ENCODE data around the gene TRIM41.
"Not testable (repeated sequence)": the region's sequence is repeated elsewhere in the genome, so short reads cannot be mapped to it uniquely, and the experiment has no call there.

The TRIM41 gene

GRCh38 chr5:181280251-181280762 is 57.2 kb downstream of the TRIM41 start:
- TF ChIP-seq CTCF (IDR thresholded peaks at IDR 0.05; ENCODE audit: low read depth, low read length, missing control alignments), result no peak
- no peak overlapping the region for H3K4me3 ChIP-seq (replicated peaks; ENCODE audit: low read depth, low read length)

GRCh38 chr5:181281077-181281983 is 58.2 kb downstream of the TRIM41 start:
- no peak overlapping the region for H3K4me3 ChIP-seq (replicated peaks; ENCODE audit: low read depth, low read length)
- no peak for TF ChIP-seq CTCF (IDR thresholded peaks at IDR 0.05; ENCODE audit: low read depth, low read length, missing control alignments)
- DNase-seq (ENCODE audit: extremely low read depth, low read depth), result no peak

More at GRCh38 chr5:181280251-181280762, 57.2 kb downstream of the TRIM41 start:
- DNase-seq (ENCODE audit: extremely low read depth, low read depth), result no peak

DNA sequence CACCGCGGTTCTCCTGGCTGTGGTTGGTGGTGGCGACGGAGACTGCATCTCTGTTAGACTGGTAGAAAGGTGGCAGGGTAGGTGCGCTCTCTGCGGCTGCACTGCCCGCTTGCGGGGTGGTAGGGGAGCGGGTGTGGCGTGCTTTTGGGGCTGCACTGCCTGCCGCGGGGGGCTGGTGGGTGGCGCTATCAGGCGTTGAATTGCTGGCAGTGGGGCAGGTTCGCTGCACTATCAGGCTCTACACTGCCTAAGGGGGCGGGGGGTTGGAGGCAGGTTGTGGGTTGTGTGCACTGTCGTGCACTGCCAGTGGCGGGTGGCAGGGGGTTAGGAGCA is 58.9 kb downstream of the TRIM41 start:
- H3K4me3 ChIP-seq (replicated peaks; ENCODE audit: low read depth, low read length), result no peak overlapping the region
- TF ChIP-seq CTCF (IDR thresholded peaks at IDR 0.05; ENCODE audit: low read depth, low read length, missing control alignments), result no peak
- no peak for DNase-seq (ENCODE audit: extremely low read depth, low read depth)

DNA sequence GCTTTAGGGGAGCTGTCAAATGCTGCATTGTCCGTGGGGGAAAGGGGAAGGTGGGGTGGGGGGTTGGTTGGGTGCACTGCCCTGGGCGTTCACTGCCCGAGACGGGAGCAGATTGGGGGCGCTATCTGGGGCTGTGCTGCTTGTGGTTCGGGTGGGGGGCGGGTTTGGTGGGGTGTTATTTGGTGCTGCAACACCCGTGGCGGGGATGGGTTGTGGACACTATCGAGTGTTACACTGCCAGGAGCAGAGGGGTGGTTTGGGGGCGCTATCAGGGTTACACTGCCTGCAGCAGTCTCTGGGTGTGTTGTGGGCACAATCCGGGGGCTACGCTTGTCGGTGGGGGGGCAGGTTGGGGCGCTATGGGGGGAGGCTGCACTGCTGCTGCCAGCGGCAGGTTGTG is 59.3 kb downstream of the TRIM41 start:
- H3K4me3 ChIP-seq (replicated peaks; ENCODE audit: low read depth, low read length); DNase-seq (ENCODE audit: extremely low read depth, low read depth): not testable (repeated sequence)

GRCh38 chr5:181282874-181283273 is 59.8 kb downstream of the TRIM41 start:
- no peak overlapping the region for H3K4me3 ChIP-seq (replicated peaks; ENCODE audit: low read depth, low read length)
- no peak for DNase-seq (ENCODE audit: extremely low read depth, low read depth)

DNA sequence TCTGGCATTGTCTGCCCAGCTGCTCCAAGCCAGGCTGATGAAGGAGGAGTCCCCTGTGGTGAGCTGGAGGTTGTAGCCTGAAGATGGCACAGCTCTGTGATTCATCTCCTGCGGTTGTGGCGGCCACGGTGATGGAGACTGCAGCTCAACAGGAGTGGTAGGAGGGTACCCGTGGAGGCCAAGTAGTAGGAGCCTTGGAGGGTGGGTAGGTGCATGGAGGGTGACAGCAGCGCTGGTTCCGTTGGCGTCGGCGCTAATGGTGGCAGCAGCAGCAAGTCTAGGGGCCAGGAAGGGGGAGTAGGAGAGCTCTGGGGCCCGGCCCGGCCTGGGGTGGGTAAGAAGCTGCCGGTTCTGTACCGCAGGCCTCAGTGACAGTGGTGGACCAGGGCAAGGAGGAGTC is 60.3 kb downstream of the TRIM41 start:
- no peak for TF ChIP-seq CTCF (IDR thresholded peaks at IDR 0.05; ENCODE audit: low read depth, low read length, missing control alignments)
- DNase-seq (ENCODE audit: extremely low read depth, low read depth), result no peak
- no peak overlapping the region for H3K4me3 ChIP-seq (replicated peaks; ENCODE audit: low read depth, low read length)

More at GRCh38 chr5:181282874-181283273, 59.8 kb downstream of the TRIM41 start:
- no peak for TF ChIP-seq CTCF (IDR thresholded peaks at IDR 0.05; ENCODE audit: low read depth, low read length, missing control alignments)

GRCh38 chr5:181283841-181284755 is 61.0 kb downstream of the TRIM41 start:
- not testable (repeated sequence) for H3K4me3 ChIP-seq (replicated peaks; ENCODE audit: low read depth, low read length); DNase-seq (ENCODE audit: extremely low read depth, low read depth)
